CD4-positive, alpha-beta T cell treated with Interleukin-17A for 1 hour (primary cell): ENCODE results near the gene PTPRG.

Experiments
- DNase-seq: peaks from one replicate; pipeline ENCODE4 v3.0.0-alpha.2; 2020

PTPRG gene

GRCh38 chr3:62332017-62332416 lies 770.6 kb downstream of the PTPRG start:
- DNase-seq: no peak

DNA sequence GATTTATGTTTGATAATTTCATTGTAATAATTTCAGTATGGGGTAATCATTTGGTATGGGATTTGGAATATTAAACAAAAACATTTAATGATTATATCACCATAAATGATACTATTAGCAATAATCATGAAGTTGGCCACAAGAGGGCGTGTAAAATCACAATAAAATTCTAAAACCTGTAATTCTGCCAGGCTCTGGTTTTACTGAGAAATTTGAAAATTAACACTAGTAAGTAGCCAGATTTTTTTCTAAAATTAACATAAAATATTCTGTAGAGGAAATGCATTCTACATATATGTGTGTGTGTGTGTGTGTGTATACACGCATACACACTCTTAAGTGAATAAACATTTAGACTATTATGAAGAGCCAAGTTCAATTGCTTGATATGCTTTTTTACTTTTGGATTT lies 771.5 kb downstream of the PTPRG start:
- no peak for DNase-seq

DNA sequence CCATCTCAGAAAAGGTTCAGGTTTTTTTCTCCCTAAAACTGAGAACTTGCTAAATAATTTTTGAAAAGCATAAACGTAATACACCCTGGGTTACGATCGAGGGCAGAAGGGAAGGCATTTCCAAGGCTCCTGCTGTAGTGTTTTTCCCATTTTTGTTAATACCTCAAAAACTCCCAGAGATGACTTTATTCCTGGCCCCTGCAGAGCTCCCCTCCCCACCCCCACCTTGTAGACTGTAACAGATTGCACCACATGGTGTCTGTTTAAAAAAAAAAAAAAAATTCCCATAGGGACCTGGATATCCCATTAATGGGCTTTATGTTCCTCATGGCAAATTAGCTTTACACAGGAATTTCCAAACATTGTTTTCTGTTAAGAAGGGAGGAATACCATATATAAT lies 773.8 kb downstream of the PTPRG start:
- DNase-seq: no peak

- DNase-seq: no peak
Observed at GRCh38 chr3:62343755-62344154, 782.4 kb downstream of the PTPRG start.
